Kidney (tissue), 14 donors: Measurements from ENCODE around the gene TMEM119. TPM values are rescaled to one million over a fixed set of nuclear protein-coding genes. Genes with fewer than 3 reads are reported as not detected.

Source experiments
- DNase-seq, 5 donors: peaks; one replicate each; pipeline ENCODE4 v3.0.0-alpha.2; 2013 to 2020
- FAIRE-seq: peaks from 2 replicates; lab custom pipeline; 2012; peaks lifted over from hg19 to GRCh38; lab: Jason Lieb, UNC
- H3K27ac ChIP-seq, 2 donors: one replicate each; pipeline ENCODE4 v1.7.0; 2013; ENCODE audit warnings: low read depth in 2 of 2, low read length in 2 of 2, inconsistent platforms in 1 of 2
- H3K27me3 ChIP-seq: one replicate; pipeline ENCODE4 v1.7.1; 2013; ENCODE audit warnings: low read length, inconsistent platforms; ENCODE audit not compliant: control insufficient read depth, insufficient read depth
- H3K36me3 ChIP-seq, 3 donors: one replicate each; pipeline versions ENCODE4 v1.7.0 to v1.7.1; 2013; ENCODE audit warnings: low read length in 3 of 3, control low read depth in 1 of 3, inconsistent platforms in 1 of 3; ENCODE audit not compliant: insufficient read depth in 3 of 3, control insufficient read depth in 2 of 3
- H3K4me1 ChIP-seq, 3 donors: one replicate each; pipeline versions ENCODE4 v1.7.0 to v1.7.1; 2013; ENCODE audit warnings: low read length in 3 of 3, inconsistent platforms in 1 of 3, low read depth in 1 of 3; ENCODE audit not compliant: control insufficient read depth in 2 of 3, insufficient read depth in 2 of 3
- H3K4me3 ChIP-seq, 3 donors: one replicate each; pipeline versions ENCODE4 v1.7.0 to v1.8.1; 2013; ENCODE audit warnings: low read length in 3 of 3, control low read depth in 1 of 3, inconsistent platforms in 1 of 3
- H3K9ac ChIP-seq, 3 donors: one replicate each; pipeline versions ENCODE4 v1.7.0 to v1.7.1; 2013; ENCODE audit warnings: low read length in 3 of 3, control low read depth in 1 of 3, inconsistent platforms in 1 of 3
- H3K9me3 ChIP-seq, 3 donors: one replicate each; pipeline versions ENCODE4 v1.7.0 to v1.7.1; 2013; ENCODE audit warnings: low read length in 3 of 3, control low read depth in 1 of 3, inconsistent platforms in 1 of 3; ENCODE audit not compliant: control insufficient read depth in 2 of 3, insufficient read depth in 1 of 3
- intact Hi-C: fragments of 100-400 bp; cut with DNase I; formaldehyde crosslinking; loops from one replicate; pipeline ENCODE4 v1.11.1; 2022
- polyA plus RNA-seq: library from polyadenylated mRNA; stranded (reverse); fragments of 350-450 nt; fragmentation: Illumina TruSeq; extraction: RNeasy Lipid Tissue Mini Kit (QIAGEN cat#74804); gene quantifications from one replicate; pipeline ENCODE4 v1.2.3, GENCODE V29; 2014; ENCODE audit warnings: low read depth, low replicate concordance; ENCODE audit not compliant: insufficient read depth
- total RNA-seq: library from RNA; stranded (reverse); fragmentation: NEBNext Ultra II Directional; extraction: Animal tissue kit (Norgen Biotek cat#: 25700); gene quantifications from one replicate; pipeline ENCODE4 v1.2.1, GENCODE V29; 2021
- TF ChIP-seq, protein P1 (sequence below): IDR thresholded peaks from 3 replicates; pipeline ENCODE4 v1.5.1; 2012; ENCODE audit warnings: mild to moderate bottlenecking, moderate library complexity, borderline replicate concordance; ENCODE audit not compliant: insufficient read depth; ENCODE audit errors: extremely low read depth
- donor health status: control.
- donor health status: control.
- donor health status: control.
- donor health status: control.
- donor health status: control.
- donor health status: DM: yes; HTN: yes; CAD: no.
- donor health status: Normal renal cell carcinoma (clear cell type).

The TMEM119 gene
- total and polyA plus RNA-seq, 2 donors from 2014 or later = 4.1 to 15.8 TPM

DNA sequence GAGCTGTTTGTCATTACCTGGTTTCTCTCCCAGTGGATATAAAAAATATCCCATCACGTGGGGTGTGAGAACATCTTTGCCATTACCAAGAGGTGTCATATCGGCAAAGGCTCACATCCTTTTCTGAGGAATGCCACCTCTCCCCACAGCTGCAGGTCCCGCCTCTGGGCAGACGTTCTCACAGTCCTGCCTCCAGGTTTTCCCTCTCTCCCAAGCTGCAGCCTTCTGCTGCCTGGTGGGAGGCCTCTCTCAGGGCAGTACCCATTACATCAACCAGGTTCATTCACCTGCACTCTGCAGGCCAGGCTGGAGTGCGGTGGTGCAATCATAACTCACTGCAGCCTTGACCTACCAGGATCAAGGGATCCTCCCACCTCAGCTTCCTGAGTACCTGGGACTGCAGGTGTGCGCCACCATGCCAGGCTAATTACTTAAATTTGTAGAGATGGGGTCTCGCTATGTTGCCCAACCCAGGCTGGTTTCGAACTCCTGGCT, 15.0 kb upstream of the TMEM119 start:
- DNase-seq (peak in 2 of 5 donors; percentile 39 to 44), FAIRE-seq (no peak)
- no peak overlapping the region for H3K4me3 ChIP-seq
- no peaks in the 10 kb centered on the region for H3K4me1 ChIP-seq
- intact Hi-C loops = no loop called here
- H3K36me3 ChIP-seq = no peaks in the 10 kb centered on the region
- TF ChIP-seq, protein P1, sequence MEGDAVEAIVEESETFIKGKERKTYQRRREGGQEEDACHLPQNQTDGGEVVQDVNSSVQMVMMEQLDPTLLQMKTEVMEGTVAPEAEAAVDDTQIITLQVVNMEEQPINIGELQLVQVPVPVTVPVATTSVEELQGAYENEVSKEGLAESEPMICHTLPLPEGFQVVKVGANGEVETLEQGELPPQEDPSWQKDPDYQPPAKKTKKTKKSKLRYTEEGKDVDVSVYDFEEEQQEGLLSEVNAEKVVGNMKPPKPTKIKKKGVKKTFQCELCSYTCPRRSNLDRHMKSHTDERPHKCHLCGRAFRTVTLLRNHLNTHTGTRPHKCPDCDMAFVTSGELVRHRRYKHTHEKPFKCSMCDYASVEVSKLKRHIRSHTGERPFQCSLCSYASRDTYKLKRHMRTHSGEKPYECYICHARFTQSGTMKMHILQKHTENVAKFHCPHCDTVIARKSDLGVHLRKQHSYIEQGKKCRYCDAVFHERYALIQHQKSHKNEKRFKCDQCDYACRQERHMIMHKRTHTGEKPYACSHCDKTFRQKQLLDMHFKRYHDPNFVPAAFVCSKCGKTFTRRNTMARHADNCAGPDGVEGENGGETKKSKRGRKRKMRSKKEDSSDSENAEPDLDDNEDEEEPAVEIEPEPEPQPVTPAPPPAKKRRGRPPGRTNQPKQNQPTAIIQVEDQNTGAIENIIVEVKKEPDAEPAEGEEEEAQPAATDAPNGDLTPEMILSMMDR = no peak
- no peak overlapping the region for H3K27ac ChIP-seq
- no peaks in the 10 kb centered on the region for H3K27me3 ChIP-seq
- no peak overlapping the region for H3K9ac ChIP-seq
- peaks cover 0 to 5% (median 0%) of the 10 kb centered on the region in 3 donors for H3K9me3 ChIP-seq

DNA sequence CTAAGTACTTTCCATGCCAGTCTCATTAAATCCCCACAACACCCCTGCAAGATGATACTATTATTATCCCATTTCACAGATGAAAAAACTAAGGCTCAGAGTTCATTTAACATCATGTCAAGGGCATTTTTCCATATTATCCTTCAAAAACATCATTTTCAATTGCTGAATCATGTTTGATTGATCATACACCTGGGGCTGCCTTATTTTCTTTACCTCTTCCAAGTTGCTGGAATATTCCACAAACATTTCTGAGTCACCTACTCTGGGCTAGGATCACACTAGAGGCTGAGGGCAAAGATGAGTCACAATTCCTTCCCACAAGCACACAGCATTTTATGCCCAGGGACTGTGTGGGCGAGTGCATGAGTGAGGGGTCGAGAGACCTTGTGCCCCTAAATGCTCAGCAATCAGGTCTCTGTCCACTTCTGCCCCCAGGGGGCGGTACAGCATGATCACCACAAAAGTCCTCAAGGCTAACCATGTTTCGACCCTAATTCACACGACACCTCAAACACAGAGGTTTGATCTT, 14.1 kb upstream of the TMEM119 start:
- Histone ChIP-seq H3K36me3 (no peaks in the 10 kb centered on the region), H3K9me3 (peaks cover 0 to 5% (median 0%) of the 10 kb centered on the region in 3 donors), H3K9ac (no peak overlapping the region), H3K27me3 (no peaks in the 10 kb centered on the region), H3K4me3 (no peak overlapping the region), H3K27ac (no peak overlapping the region), H3K4me1 (no peaks in the 10 kb centered on the region)
- TF ChIP-seq, protein P1 = no peak
- DNase-seq (no peak), FAIRE-seq (no peak)
- intact Hi-C loops = no loop called here

DNA sequence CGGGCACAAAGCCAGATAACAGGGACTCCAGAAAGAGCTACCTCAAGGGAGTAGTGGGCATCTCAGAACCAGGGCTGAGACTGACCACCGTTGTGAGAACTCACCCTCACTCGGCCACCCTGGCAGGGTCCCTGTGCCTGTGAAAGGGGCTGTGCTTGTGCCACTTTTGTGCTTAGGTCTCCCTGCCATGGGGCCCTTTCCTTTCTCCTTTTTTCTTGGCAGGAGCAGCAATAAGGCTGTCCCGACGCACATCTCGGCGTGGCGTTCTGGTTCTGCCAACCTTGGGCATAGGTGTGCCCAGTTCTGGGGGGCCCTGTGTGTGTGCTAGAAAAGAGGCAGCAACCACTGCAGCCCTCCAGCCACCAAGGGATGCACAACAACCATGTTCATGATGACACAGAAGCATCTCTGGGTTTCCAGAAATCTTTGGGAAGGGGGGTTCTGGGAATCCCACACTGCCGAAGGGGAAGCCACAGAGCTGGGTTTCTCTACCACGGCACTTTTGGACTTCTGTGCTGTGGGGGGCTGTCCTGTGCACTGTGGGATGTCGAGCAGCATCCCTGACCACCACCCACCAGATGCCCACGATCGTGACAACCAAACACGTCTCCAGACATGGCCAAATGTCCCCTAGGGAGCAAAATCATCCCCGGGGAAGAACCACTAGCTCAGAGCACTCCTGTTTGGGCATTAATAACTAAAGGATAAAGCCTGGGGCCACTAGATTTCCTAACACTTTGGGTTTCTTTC, 13.1 kb upstream of the TMEM119 start:
- peaks cover 0 to 4% (median 0%) of the 10 kb centered on the region in 3 donors for H3K9me3 ChIP-seq
- no peaks in the 10 kb centered on the region for H3K36me3 ChIP-seq
- DNase-seq (no peak), FAIRE-seq (no peak)
- intact Hi-C loops = no loop called here
- no peak overlapping the region for H3K9ac ChIP-seq
- no peaks in the 10 kb centered on the region for H3K27me3 ChIP-seq
- TF ChIP-seq, protein P1 = no peak
- H3K4me3 ChIP-seq = no peak overlapping the region
- H3K4me1 ChIP-seq = no peaks in the 10 kb centered on the region
- no peak overlapping the region for H3K27ac ChIP-seq
